WERI-Rb-1 (cell line): ENCODE data around the gene TRIM59.

Experiments
- DNase-seq: peaks from one replicate; pipeline ENCODE4 v3.0.0-alpha.2; 2020
- H3K27ac ChIP-seq: fragments of 250-450 bp; sonication (Bioruptor Pico); 2 replicates; pipeline ENCODE4 v1.5.1; 2020; ENCODE audit warnings: mild to moderate bottlenecking, moderate library complexity
- H3K27me3 ChIP-seq: fragments of 250-450 bp; sonication (Bioruptor Pico); 2 replicates; pipeline ENCODE4 v1.5.1; 2021; ENCODE audit warnings: mild to moderate bottlenecking, low read depth, moderate library complexity; ENCODE audit not compliant: insufficient read depth, severe bottlenecking
- H3K36me3 ChIP-seq: fragments of 250-450 bp; sonication (Bioruptor Pico); 2 replicates; pipeline ENCODE4 v1.5.1; 2020; ENCODE audit warnings: mild to moderate bottlenecking, moderate library complexity
- H3K4me3 ChIP-seq: 2 replicates; pipeline ENCODE4 v1.5.1; 2011; ENCODE audit warnings: low read depth, mild to moderate bottlenecking, control low read depth, low read length
- H3K9me3 ChIP-seq: fragments of 250-450 bp; sonication (Bioruptor Pico); 2 replicates; pipeline ENCODE4 v1.5.1; 2021; ENCODE audit warnings: mild to moderate bottlenecking, moderate library complexity; ENCODE audit not compliant: severe bottlenecking
- TF ChIP-seq, protein P1 (sequence below): IDR thresholded peaks from 2 replicates; pipeline ENCODE4 v1.5.1; 2011; ENCODE audit warnings: low read depth, mild to moderate bottlenecking, control low read depth, inconsistent platforms, low read length

Gene TRIM59

DNA sequence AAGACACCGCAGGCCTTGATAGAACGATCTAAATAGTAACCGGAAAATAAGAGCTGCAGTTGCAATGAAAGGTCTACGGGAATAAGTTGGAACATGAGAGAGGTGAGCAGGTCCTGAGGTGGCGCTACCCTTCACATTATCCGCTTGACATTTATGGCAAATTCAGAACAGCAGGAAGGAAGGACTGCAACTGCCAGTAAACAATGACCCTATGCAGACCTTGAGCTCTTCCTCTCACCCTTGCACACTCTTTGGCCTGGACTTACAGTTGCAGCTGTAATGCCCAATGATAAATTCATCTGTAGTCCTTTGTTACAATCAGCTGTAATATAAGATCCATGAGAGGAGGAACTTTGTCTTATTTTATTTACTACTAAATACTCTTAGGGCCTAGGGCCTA lies 32.3 kb upstream of the TRIM59 start:
- Histone ChIP-seq H3K9me3 (no peaks in the 10 kb centered on the region), H3K36me3 (no peaks in the 10 kb centered on the region), H3K27ac (no peak overlapping the region), H3K4me3 (no peak overlapping the region), H3K27me3 (no peaks in the 10 kb centered on the region)
- TF ChIP-seq, protein P1, sequence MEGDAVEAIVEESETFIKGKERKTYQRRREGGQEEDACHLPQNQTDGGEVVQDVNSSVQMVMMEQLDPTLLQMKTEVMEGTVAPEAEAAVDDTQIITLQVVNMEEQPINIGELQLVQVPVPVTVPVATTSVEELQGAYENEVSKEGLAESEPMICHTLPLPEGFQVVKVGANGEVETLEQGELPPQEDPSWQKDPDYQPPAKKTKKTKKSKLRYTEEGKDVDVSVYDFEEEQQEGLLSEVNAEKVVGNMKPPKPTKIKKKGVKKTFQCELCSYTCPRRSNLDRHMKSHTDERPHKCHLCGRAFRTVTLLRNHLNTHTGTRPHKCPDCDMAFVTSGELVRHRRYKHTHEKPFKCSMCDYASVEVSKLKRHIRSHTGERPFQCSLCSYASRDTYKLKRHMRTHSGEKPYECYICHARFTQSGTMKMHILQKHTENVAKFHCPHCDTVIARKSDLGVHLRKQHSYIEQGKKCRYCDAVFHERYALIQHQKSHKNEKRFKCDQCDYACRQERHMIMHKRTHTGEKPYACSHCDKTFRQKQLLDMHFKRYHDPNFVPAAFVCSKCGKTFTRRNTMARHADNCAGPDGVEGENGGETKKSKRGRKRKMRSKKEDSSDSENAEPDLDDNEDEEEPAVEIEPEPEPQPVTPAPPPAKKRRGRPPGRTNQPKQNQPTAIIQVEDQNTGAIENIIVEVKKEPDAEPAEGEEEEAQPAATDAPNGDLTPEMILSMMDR, result no peak
- no peak for DNase-seq

- Histone ChIP-seq H3K27ac (no peak overlapping the region), H3K4me3 (no peak overlapping the region), H3K27me3 (no peaks in the 10 kb centered on the region), H3K9me3 (no peaks in the 10 kb centered on the region), H3K36me3 (no peaks in the 10 kb centered on the region)
- TF ChIP-seq, protein P1, result no peak
- no peak for DNase-seq
Measured at GRCh38 chr3:160480931-160481330, 31.3 kb upstream of the TRIM59 start.

DNA sequence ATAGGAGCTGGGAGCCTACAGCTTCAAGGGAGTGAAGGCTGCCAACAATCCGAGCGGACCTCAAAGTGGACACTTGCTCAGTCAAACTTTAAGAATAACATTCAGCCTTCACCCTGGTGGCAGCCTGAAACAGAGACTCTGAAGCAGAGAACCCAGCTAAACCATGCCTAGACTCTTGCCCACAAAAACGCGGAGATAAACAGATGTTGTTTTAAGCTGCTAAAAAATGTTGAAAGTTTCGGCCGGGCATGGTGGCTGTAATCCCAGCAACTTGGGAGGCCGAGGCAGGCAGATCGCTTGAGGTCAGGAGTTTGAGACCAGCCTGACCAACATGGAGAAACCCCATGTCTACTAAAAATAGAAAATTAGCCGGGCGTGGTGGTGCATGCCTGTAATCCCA lies 29.8 kb upstream of the TRIM59 start:
- no peak overlapping the region for H3K4me3 ChIP-seq
- no peaks in the 10 kb centered on the region for H3K27me3 ChIP-seq
- DNase-seq, result no peak
- H3K36me3 ChIP-seq, result no peaks in the 10 kb centered on the region
- H3K9me3 ChIP-seq, result no peaks in the 10 kb centered on the region
- TF ChIP-seq, protein P1, result no peak
- H3K27ac ChIP-seq, result no peak overlapping the region

DNA sequence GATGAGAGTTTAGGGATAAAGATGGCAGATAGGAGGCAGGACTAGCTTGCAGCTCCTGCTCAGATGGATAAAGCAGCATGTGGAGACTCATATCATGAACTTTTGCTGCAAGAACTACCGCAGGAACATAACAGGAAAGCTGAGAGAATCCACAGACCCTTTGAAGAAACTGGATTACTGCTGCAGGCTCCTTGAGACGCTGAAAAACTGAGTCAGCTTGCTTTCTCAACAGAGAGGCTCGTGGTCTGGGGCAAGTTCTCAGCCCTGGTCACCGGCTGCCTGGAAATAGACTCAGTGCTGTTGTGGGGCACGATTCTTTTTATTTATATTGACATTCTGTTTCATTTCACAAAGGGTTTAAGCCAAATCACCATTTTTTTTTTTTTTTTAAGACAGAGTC lies 28.8 kb upstream of the TRIM59 start:
- TF ChIP-seq, protein P1, result no peak
- Histone ChIP-seq H3K9me3 (no peaks in the 10 kb centered on the region), H3K36me3 (no peaks in the 10 kb centered on the region), H3K27ac (no peak overlapping the region), H3K4me3 (no peak overlapping the region), H3K27me3 (no peaks in the 10 kb centered on the region)
- DNase-seq, result no peak

DNA sequence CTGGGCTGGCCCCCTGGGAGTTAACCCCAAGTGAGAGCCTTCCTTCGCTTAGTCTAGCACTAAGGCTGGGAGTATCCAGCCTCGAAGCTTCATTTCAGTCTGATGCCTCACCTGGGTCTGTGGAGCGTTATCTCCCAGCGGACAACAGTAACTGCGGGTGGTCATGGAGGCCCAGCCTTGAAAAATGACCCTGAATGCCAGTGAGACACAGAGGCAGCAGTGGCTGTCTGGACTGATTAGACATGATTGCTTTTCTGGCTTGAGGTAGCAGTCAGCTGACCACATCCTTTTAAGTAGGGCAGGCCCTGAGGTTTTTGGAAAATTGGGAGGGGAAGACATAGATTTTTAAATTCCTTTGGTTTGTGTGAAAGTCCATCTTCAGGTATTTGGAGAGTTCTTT lies 28.2 kb upstream of the TRIM59 start:
- Histone ChIP-seq H3K36me3 (no peaks in the 10 kb centered on the region), H3K4me3 (no peak overlapping the region), H3K27me3 (no peaks in the 10 kb centered on the region), H3K9me3 (no peaks in the 10 kb centered on the region), H3K27ac (no peak overlapping the region)
- TF ChIP-seq, protein P1, result no peak
- DNase-seq, result no peak

DNA sequence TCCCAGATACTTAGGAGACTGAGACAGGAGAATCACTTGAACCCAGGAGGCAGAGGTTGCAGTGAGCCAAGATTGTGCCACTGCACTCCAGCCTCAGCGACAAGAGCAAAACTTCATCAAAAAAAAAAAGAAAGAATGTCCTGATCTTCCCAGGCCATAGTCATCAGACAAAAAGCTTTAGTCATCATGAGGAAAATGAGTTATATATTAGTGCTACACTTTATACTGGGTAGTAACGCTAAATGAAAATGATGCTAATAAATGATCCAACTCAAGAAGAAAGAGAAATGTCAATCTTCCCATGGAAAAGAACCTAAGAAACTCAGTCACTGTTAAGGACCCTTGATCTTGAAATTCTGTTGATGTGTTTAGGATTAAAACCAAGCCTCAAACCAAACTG lies 26.3 kb upstream of the TRIM59 start:
- TF ChIP-seq, protein P1, result no peak
- Histone ChIP-seq H3K27me3 (no peaks in the 10 kb centered on the region), H3K36me3 (no peaks in the 10 kb centered on the region), H3K4me3 (no peak overlapping the region), H3K27ac (no peak overlapping the region), H3K9me3 (peaks cover 8% of the 10 kb centered on the region)
- DNase-seq, result no peak
